HFFc6 (cell line): ENCODE measurements around the gene LIPM. TPM values are rescaled to one million over a fixed set of nuclear protein-coding genes. Genes with fewer than 3 reads are reported as not detected.

Source experiments
- DNase-seq: peaks from one replicate; pipeline ENCODE4 v3.0.0-alpha.2; 2018
- H3K27ac Mint-ChIP-seq: 2 replicates; pipeline ENCODE4 v1.8.0; 2020; ENCODE audit warnings: mild to moderate bottlenecking, mixed read lengths
- H3K27me3 Mint-ChIP-seq: 2 replicates; pipeline ENCODE4 v1.8.0; 2021; ENCODE audit warnings: mild to moderate bottlenecking, moderate library complexity, mixed read lengths; ENCODE audit not compliant: insufficient read depth
- H3K36me3 Mint-ChIP-seq: 2 replicates; pipeline ENCODE4 v1.8.0; 2021; ENCODE audit warnings: low read depth, mixed read lengths
- H3K4me1 Mint-ChIP-seq: 2 replicates; pipeline ENCODE4 v1.8.0; 2020; ENCODE audit warnings: low read depth, mixed read lengths
- H3K4me3 Mint-ChIP-seq: 2 replicates; pipeline ENCODE4 v1.8.0; 2020; ENCODE audit warnings: mild to moderate bottlenecking, moderate library complexity, mixed read lengths
- H3K9me3 Mint-ChIP-seq: 2 replicates; pipeline ENCODE4 v1.8.0; 2020; ENCODE audit warnings: mild to moderate bottlenecking, mixed read lengths
- total RNA-seq, 6 experiments: library from RNA; stranded (reverse); fragmentation: NEBNext Ultra II Directional; extraction: Animal tissue kit (Norgen Biotek cat#: 25700); gene quantifications; 2 replicates in 1 of 6; 3 replicates in 5 of 6; pipeline ENCODE4 v1.2.3, GENCODE V29; 2021
- TF ChIP-seq, protein P1 (sequence below): fragments of 200-600 bp; sonication (generic); IDR thresholded peaks from 2 replicates; pipeline ENCODE4 v1.5.0; 2021; ENCODE audit warnings: antibody characterized with exemption, mild to moderate bottlenecking

Gene LIPM
- total RNA-seq, 6 experiments from 2014 or later = not detected

DNA sequence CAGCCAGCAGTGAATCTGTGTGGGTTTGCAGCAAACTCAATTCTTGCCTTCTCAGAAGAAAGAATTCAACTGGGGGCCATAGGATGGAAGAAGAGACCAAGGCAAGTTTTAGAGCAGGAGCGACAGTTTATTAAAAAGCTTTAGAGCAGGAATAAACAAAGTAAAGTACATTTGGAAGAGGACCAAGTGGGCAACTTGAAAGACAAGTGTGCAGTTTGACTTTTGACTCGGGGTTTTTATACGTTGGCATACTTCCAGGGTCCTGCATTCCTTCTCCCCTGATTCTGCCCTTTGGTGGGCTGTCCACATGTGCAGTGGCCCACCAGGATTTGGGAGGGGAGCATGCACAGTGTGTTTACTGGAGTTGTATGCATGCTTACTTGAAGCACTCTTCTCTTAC, 52.2 kb downstream of the LIPM start:
- H3K36me3 Mint-ChIP-seq = no peaks in the 10 kb centered on the region
- H3K27me3 Mint-ChIP-seq = no peaks in the 10 kb centered on the region; the same call in none of the 2 replicates
- no peaks in the 10 kb centered on the region for H3K9me3 Mint-ChIP-seq
- H3K27ac Mint-ChIP-seq = no peak overlapping the region
- DNase-seq = no peak
- H3K4me1 Mint-ChIP-seq = peaks cover 24% of the 10 kb centered on the region
- TF ChIP-seq, protein P1, sequence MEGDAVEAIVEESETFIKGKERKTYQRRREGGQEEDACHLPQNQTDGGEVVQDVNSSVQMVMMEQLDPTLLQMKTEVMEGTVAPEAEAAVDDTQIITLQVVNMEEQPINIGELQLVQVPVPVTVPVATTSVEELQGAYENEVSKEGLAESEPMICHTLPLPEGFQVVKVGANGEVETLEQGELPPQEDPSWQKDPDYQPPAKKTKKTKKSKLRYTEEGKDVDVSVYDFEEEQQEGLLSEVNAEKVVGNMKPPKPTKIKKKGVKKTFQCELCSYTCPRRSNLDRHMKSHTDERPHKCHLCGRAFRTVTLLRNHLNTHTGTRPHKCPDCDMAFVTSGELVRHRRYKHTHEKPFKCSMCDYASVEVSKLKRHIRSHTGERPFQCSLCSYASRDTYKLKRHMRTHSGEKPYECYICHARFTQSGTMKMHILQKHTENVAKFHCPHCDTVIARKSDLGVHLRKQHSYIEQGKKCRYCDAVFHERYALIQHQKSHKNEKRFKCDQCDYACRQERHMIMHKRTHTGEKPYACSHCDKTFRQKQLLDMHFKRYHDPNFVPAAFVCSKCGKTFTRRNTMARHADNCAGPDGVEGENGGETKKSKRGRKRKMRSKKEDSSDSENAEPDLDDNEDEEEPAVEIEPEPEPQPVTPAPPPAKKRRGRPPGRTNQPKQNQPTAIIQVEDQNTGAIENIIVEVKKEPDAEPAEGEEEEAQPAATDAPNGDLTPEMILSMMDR = no peak
- no peak overlapping the region for H3K4me3 Mint-ChIP-seq

DNA sequence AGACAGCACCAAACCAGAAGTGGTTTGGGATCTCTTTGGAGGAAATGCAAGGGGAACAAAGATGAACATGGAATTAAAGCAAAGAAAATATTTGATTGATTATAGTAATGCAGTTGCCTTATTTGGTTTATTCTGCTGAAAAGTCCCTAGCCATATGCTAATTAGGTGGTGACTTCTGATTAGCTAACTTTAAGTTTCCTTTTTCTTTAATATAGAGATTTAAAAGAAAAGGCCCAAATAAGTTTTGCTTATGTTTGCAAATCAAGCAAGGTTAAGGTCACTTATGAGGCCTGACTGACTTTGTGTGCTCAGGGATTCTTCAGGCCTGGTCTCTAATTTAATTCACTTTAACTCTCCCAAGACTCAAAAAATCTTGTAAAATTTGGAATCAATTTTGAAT, 55.3 kb downstream of the LIPM start:
- no peak for DNase-seq
- no peaks in the 10 kb centered on the region for H3K36me3 Mint-ChIP-seq
- H3K27ac Mint-ChIP-seq = no peak overlapping the region
- TF ChIP-seq, protein P1 = no peak
- H3K9me3 Mint-ChIP-seq = no peaks in the 10 kb centered on the region
- H3K4me1 Mint-ChIP-seq = peaks cover 14% of the 10 kb centered on the region
- peaks cover 6% of the 10 kb centered on the region for H3K27me3 Mint-ChIP-seq
- no peak overlapping the region for H3K4me3 Mint-ChIP-seq

DNA sequence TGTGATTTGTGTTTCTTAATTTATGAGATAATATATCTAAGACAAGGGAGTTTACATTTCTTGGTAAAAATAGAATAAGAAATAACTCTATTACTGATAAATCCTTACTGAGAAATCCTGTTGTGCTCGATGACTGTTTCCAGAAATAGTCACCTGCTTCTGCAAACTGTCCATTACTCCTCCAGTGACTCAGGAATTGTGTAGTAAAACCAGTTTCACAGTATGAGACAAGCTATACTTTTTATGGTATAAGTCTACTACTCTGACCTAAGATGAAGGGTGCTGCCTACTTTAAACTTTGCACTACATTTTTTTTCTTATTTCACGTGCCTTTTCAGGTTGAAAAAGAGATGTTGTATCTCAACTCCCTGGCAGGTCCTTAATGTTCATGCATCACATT, 56.0 kb downstream of the LIPM start:
- peaks cover 6% of the 10 kb centered on the region for H3K27me3 Mint-ChIP-seq
- no peak for DNase-seq
- H3K36me3 Mint-ChIP-seq = no peaks in the 10 kb centered on the region
- TF ChIP-seq, protein P1 = no peak
- peaks cover 10% of the 10 kb centered on the region for H3K4me1 Mint-ChIP-seq
- no peak overlapping the region for H3K4me3 Mint-ChIP-seq
- no peak overlapping the region for H3K27ac Mint-ChIP-seq
- H3K9me3 Mint-ChIP-seq = no peaks in the 10 kb centered on the region

DNA sequence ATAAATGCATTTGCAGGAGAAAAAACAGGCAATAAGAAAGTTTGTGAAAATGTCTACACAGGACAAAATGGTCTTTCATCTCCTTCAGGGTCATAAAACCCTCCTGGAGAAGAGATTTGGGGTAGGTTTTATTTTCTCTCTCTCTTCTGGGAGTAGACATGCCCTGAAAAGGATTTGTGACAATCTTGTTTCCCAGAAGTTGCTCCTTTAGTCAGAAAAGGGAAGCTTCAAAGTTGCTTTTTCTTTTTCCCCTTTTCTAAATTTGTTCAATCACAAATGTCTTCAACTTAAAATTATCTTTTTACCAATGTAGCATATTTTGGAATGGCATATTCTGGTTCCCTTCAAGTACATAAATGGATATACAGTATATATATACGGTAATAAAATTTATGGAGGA, 58.5 kb downstream of the LIPM start:
- H3K4me1 Mint-ChIP-seq = peaks cover 9% of the 10 kb centered on the region
- H3K27ac Mint-ChIP-seq = no peak overlapping the region
- TF ChIP-seq, protein P1 = no peak
- DNase-seq = no peak
- peaks cover 8% of the 10 kb centered on the region for H3K27me3 Mint-ChIP-seq
- H3K36me3 Mint-ChIP-seq = no peaks in the 10 kb centered on the region
- H3K4me3 Mint-ChIP-seq = no peak overlapping the region
- no peaks in the 10 kb centered on the region for H3K9me3 Mint-ChIP-seq

DNA sequence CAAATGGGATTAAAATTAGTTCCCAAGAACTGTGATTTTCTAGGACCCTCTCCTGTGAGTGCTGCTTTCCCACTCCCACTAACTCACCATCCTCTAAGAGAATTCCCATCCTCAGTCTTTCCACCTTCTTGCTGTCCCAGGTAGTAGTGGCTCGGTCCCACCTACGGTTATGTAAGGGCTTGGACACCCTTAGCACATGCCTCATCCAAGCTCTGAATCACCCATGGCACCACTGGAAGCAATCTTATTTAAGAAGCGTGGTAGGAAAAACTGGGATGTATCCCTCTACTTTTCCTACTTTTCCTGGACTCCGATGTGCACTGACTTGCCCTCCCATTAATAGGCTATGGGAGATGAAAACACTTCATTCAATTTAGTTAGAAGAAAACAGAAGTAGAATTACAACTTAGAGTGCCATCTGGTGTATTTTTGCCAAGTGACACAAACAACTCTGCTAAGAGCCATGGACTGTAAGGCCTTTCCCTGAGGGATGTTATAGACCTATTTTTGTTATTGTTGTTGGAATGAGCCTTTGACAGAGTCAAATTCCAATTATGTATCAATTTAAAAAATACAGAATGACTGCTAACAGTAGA, 62.8 kb downstream of the LIPM start:
- Mint-ChIP-seq H3K36me3 (no peaks in the 10 kb centered on the region), H3K4me1 (no peaks in the 10 kb centered on the region), H3K9me3 (no peaks in the 10 kb centered on the region), H3K4me3 (no peak overlapping the region), H3K27ac (no peak overlapping the region), H3K27me3 (peaks cover 8% of the 10 kb centered on the region)
- DNase-seq = peak; percentile 29
- TF ChIP-seq, protein P1 = peak; percentile 53
